Measurements from ENCODE around the gene PADI6.
"Not testable (repeated sequence)": the region's sequence is repeated elsewhere in the genome, so short reads cannot be mapped to it uniquely, and the experiment has no call there.

Gene PADI6

DNA sequence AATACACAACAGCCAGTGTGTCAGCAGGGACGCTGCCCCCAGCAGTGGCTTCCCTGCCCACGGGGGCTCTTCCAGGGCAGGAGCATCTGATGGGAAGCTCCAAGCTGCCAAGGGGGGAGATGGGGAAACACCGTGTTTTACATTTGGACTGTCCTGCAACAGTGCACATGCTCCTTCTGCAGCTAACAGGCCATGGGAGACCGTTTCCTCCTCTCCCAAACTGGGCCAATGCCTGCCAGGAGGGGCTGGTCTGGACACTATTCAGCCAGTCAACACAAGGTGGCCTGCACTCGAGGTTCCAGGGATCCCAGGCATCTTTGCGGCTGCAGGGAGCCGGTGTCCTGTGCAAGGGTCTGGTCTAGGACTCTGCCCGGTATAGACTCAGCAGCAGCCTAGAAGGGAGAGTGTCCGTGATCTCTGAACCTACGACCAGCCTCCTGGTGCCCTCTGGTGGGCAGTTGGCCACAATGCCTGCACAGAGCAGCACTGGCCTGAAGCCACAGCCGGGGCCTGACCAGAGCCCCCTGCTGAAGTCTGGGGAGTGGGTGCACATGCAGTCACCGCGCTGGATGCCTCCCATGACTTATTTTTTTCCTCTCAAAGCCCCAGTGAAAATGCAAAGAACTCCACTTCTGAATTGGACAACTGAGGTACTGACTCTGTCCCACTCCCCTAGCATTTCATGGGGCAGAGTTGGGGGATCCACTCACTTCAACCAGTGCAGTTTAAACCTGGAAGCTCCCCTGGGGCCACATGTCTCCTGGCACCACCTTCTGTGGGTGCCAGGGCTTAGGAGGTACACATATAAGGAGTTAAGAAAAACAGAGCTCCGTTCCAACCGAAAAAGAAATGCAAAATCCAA, 34.1 kb downstream of the PADI6 start:
- no peak for DNase-seq

DNA sequence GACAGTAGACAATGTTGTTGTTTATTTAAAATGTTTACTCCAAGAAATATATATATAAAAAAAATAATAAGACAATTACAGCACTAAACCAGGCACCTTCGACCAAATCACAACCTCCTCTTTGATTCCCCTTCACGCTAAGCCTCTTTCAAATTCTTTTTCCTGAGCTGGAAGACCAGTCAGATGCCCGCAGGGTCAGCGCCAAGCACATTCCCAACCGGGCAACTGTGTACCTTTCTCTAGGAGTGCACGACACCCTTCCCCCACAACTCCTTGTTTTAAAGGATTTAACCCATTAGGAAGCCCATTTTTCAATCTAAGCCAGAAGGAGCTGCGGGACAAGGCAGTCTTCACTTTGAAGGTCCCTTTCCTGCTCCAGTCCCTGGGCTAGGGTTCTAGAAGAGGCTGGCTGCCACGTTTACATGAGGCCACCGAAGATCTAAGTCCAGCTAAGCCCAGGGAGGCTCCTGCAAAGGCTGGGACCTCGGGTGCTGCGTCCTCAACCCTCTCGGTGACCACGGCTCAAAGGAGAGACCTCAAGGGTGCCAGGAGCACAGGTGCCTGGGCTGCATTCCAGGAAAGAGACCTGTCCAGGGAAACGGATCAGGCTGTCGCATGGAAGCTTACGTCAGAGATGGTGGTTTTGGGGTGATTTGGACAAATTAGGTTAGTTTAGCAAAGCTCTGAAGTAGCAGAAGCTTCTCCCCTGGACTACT, 34.9 kb downstream of the PADI6 start:
- DNase-seq: not testable (repeated sequence)

DNA sequence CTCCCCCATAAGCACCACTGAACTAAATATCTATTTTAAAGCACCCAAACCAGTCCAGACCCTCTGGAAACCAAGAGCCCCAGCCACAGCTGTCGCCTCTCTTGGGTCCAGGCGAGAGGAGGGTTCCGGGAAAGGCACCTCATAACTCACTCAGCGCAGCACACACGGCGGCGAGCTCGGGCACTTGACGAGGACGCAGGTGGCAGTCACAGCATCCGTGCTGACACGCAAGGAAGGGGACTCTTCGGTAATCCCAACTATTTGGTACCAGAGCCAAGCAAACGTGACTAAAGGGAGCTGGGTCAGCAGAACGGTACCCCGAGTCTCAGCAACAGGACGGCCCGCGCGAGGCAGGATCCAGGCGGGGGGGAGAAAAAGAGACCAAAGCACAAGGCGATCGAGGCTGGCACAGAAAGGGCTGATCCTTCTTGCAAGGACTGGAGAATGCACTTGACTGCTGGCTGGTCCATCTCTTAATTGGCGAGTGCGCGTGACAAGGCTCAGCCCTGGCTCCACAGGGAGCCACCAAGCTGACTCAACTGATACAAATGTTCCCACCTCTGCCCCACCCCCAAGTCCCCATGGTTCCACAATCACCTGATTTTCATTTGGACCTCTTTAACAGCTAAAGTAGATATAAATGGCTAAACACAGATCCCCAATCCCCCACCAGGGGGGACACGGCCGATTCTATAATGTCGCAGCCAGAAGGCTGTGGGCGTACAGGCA, 36.0 kb downstream of the PADI6 start:
- not testable (repeated sequence) for DNase-seq

DNA sequence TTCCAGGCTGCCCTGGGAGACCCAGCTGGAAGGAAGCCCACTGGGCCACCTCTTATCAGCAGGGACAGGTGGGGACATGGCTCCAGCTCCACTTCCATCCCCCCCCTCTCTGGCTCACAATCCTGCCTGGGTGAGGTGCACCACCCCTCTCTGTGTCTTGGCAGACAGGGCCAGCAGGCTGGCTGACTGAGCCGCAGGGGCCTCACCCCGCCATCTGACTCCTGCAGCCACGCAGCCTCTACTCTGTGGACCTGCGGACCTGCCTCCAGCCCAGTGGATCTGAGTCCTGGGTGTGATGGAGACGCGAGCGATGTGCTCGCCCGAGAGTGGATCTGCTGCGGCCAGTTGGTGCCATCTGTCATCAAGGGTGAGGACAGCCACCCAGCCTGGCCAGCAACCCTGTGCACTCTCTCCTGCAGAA, 37.4 kb downstream of the PADI6 start:
- no peak for DNase-seq

DNA sequence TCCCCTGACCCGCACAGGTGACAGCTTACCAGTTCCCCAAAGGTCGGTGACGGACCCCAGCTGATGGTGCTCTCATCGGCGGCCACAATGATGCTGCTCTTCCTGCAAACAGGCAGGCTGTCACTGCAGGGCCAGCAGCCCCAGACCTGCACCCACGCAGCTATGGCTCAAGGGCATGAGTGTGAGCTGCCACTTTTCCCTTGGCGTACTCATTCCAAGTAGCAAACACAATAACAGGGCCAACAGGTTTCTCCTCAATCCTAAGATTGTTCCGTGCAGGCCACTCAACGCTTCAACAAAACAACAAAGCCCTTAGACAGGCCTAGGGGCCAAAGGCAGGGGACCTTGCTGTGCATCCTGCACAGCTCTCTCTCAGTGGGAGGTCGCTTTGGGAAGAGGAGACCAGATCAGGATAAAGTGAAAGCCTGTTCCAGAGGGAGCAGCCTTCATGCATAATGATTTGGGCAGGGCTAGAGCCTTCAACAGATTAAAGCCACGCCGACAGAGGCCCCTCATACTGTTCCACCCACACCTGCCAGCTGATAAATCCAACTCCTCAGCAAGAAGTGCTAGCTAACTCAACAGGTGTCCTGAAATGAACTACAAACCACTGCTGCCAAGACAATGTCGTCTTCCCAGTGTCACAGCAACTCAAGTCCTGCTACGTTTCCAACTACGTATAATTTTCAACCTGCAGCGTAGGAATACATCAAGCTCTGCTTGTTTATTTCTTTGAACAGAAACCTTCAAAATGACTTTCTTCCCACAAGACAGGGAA, 40.3 kb downstream of the PADI6 start:
- no peak for DNase-seq

DNA sequence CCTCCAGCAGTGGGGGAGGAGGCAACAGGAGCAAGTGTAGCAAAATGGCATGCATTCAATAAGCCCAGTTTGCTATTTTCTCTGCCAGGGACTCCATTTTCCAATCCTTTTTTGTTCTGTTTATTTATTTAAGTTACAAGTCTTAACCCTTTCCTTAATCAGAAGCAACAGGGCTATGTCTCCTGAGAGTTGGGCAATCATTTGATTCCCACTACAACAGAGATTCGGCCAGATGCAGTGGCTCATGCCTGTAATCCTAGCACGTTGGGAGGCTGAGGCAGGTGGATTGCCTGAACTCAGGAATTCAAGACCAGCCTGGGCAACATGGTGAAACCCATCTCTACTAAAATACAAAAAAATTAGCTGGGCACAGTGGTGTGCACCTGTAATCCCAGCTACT, 42.0 kb downstream of the PADI6 start:
- no peak for DNase-seq

DNA sequence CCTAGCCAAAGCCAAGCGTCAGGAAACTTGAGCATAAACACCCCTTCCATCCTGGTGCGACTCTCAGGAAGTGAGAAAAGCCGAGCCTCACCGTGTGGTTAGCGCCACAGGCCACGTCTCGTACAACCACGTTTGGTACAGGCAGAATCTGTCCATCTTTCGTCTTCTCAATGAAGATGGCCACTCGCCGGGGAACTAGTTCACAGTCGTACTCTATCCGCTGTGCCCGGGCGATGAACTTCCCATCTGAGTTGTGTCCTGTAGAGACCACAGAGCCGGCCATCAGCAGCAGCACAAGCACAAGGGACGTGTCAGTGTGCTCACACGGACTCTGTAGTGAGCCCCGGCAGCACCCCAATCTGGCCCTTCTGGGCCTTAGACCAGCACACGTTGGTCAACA, 44.4 kb downstream of the PADI6 start:
- no peak for DNase-seq

DNA sequence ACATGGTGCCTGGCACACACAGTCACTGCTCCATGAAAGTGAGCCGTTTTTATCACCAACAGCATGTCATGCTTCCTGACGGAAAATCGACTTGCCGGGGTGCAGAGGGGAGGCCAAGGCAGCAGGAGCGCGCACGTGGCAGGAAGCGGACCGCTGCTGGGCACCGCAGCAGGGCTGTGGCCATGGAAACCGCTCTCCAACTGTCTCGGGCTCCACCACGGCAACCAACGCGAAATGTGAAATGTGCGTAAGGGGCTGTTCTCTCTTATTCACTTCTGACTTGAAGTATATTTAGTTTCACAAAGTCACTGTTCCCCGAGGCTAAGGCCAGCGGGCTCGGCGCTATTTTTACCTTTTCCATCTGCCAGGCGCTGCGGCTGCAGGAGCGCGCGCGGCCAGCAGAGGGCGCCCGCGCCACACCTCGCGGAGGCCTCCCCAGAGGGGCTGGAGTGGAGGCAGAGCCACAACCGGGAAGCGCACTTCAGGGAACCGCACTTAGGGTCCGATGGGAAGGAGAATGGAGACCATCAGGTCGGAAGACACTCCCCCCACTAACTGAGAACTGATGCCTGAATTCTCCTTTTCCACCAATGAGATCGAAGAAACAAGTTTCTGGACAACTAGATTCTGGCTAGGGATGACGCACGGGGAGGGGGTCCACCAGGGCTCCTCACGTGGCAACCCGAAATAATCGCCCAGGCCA, 47.8 kb downstream of the PADI6 start:
- no peak for DNase-seq

DNA sequence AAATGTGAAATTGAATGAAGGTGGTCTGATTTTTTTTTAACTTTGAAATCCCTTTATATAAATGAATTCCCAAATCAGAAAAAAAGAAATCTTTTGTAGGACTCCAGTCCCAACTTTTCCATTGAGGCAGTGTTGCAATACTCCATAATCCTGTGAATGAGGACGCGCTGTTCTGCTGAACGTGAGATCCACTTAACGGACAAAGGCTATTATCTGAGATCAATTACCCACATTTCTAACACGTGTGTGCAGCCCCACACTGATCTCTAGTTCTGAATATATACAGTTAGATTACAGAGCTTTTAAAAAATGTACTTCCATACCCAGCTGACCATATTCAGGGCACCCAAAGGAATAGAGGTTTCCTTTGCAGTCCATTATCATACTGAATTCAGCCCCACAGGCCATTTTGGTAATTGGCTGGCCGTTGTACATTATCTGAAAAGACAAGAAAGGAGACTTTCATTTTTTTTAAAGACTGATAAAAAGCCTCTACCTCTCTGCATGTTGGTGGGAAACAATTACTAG, 48.5 kb downstream of the PADI6 start:
- no peak for DNase-seq

DNA sequence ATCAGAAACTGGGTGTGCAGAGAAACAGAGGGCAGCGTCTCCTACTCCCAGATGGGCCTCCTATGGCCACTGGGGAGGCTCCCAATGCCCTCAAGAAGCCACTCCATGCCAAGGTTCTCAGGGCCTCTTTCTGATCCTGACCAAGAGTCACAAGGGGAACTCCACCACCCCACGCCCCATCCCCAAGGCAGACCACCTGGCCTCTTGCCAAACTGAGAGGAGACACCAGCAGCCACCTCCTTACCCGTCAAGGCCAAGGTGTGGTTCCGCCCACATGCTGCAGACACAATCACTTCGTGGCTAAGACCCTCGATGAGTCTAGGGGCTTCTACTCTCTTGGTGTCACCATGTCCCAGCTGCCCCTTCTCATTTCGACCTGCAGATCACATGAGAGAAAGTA, 50.5 kb downstream of the PADI6 start:
- DNase-seq: no peak

DNA sequence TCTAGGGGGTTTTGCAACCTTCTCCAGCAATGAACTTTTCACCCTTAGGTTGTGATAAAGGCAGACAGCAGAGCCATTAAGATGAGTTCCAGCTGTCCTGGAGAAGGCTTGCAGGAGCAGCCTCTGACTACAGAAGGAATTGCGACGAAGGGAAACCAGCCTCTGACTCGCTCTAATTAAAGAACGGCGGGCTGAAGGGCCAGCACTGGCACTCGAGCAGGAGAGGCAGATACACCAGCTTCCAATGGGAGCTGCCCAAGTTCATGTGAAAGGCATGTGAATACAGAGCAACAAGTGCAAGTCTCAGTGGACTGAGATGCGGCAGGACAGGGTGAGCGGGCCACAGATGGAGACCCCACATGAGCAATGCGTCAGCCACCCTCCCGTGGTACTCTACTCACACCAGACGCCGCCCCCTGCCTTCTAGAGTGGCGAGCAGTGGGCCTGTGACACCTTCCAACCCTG, 51.8 kb downstream of the PADI6 start:
- DNase-seq: no peak

DNA sequence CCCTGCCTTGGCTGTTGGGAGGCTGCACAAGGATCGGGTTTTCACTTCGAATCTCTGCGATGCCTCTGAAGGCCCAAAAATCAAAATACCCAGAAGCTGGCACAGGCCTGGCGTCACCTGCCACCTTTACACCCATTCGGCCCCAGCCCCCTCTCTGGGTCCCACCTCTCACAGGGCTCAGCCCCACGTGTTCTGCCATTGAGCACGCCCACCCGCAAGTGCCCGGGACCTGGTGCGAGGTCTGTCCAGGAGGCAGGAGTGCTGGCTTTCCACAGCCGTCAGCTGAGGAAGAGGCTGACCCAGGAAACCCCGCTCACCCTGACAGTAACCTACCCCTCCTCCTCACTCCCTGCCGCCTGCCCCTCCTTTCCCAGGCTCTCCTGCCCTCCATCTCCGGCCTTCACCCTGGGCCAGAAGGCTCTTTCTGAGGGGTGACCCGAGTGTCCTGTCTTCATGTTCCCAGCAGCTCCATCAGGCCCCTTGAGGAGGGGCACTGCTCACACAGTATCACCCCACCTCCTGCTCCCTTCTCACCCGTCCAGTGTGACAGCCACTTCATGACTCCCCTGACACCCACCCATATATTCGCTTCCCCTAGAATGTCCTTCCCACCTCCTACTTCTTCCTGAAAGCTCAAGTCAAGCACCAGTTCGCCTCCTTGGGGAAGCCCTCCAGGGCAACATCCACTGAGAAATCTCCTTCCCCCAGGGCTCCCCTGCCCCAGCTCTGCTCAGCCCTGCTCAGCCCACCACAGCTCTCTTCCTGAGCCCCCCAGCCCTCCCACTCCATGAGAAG, 54.0 kb downstream of the PADI6 start:
- no peak for DNase-seq

DNA sequence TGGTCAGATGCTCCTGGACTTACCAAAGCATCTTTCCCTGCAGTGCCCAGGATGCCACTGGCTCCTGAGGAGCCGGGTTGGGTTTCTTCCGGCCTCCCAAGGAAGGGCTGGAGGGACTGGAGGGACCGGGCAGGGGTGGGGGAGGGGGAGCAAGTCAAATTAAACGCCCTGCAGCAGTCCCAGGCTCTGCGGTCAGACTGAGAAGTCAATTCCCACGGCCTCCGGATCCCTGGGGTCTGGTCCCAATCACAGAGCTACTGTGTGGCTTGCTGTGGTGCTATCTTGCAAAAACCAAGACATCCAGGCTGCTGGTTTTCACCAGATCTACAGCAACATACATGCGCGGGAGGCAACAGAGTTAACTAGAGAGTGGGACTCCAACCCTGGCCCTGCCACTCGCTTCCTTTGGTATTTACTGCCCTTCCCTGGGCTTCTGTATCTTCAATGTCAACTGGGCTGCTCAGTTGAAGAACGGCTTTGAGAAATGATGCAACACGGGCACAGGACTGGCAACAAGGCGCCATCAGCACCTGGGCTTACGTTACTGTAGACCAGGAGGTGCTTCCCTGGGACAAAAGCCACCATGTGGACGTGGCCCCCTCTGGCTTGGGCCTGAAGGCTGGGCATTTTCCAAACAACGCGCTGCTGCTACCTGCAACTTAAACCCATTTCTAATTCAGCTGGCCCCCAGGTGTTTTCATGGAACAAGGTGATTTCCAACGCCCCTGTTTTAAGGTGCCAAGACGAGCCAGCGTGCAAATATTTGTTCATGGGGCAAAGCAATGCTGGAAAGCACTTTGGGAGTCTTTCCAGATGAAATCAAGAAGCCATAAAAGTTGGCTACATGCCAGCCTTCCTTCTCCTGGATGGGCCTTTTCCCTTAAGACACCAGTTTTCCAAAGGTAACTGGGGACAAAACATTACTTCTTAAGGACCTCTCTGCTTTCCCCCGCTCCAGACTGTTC, 56.0 kb downstream of the PADI6 start:
- no peak for DNase-seq

DNA sequence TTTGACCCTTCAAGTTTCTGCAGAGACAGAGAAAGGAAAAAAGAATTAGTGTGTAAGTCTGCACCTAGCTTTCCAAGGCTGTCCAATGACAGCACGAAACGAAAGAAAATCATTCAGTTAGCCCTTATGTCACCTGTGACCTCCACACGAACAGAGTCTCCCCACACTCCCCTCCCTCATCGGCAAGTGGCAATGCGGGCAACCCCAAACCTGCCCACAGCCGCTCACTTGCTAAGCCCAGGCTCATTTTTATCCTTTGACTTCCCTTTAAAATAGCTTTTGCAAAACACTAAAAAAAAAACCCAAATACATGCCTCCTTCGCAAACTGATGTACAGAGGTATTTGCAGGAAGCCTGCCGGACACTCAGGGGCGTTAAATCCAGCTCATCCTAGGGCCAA, 57.2 kb downstream of the PADI6 start:
- no peak for DNase-seq

DNA sequence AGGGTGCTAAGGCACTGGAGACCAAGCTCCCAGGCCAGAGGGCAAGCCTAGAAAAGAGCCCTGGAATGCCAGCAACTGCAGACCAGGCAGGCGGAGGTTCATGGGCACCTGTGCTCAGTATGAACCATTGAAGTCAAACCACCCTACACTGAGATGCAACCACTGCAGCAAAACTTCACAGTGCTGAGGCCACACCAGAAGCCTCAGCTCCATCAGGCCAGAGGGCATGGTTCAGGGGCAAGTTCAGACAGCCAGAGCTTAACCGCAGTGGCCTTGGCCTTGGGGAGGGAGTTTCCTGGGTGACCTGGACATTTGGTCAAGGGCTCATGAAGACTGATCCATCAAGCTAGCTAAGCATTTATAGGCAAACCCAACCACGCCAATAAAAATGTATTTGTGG, 60.4 kb downstream of the PADI6 start:
- no peak for DNase-seq

DNA sequence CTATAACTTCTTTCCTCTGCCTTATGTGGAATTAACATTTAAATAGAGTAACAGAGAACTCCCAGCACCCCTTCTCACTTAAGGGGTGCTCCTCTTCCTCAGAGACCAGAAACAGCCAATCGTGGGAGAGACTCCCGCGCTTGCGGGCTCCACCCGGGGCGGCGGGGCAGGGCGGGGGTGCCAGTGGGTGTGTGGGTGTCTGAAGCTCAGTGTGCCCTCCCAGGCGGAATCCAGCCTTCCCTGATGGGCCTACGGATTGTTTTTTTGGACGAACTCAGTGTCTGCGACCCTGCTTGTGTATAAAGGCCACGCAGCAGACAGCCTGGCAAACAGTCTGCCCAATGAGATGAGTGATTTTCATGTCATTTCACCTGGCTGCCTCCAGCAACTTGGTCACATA, 61.3 kb downstream of the PADI6 start:
- no peak for DNase-seq

DNA sequence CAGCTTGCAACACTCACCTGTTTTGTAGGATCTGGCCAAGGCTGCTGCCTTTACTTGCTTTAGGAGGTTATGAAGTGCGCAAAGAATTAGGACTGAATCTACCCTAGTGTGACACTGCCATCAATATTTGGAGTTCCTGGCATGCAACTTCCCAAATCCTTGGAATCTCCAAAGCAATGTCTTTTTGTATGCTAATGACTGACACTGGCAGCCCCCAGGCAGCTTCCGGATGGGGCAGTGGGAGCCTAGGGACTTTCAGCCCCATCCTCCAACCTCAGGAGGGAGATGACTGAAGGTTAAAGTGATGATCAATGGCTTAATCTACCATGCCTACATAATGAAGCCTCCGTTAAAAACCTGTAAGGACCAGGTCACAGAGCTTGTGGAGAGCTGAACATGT, 62.0 kb downstream of the PADI6 start:
- DNase-seq: no peak

DNA sequence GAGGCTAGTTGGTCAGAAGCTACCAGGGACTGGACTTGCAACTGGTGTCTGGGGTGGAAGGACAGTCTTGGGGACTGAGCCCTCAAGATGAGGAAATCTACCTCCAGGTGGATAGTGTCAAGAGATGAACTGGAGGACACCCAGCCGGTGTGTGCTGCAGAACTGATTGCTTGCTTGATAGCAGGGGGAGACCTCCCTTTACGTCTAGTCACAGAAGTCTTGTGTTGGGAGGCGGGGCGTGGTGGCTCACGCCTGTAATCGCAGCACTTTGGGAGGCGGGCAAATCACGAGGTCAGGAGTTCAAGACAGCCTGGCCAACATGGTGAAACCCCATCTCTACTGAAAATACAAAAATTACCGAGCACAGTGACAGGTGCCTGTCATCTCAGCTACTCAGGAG, 62.6 kb downstream of the PADI6 start:
- no peak for DNase-seq

DNA sequence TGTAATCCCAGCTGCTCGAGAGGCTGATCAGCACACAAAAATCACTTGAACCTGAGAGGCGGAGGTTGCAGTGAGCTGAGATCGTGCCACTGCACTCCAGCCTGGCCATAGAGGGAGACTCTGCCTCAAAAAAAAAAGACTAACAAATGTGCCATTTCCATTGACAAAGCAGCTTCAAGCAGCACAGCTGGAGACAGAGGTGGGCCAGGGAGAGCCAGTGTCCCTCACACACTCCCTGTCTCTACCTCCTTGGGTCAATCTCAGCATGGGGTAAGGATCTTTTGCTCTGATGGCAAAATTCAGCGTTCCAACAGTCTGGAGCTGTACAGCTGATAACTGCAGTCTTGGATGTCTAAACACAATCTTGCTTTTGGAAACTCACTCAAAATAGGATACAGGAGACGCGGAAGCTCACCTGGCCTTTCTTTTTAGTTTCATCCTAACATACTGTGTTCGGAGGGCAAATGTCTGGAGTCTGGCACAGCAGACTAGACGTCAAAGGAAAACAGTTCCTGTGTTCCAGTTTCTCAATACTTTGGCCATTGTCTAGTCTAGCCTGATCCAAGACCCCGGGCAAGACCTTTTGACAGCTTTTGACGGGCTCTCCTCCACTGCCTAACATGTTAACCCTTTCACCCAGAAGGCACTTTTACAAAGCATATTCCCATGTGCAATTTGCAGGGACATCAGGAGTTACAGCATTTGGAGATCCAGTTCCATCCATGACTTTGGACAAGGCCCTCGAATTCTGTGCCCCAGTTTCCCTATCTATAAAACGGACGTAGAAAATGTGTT, 64.6 kb downstream of the PADI6 start:
- DNase-seq: no peak

All from DMS 273 treated with DMSO at 0.1 percent for 48 hours (cell line).